GM23338 (cell line): ENCODE results near the gene UQCC3. TPM values are rescaled to one million over a fixed set of nuclear protein-coding genes. Genes with fewer than 3 reads are reported as not detected.

Experiments
- ATAC-seq: fragments of 200-7000 bp; cut with Tn5 transposase; 3 replicates; pipeline ENCODE4 v1.9.1; 2020
- DNase-seq: peaks from one replicate; pipeline ENCODE4 v3.0.0-alpha.2; 2015; ENCODE audit warnings: low spot score
- H2AFZ ChIP-seq: fragments of 200-600 bp; sonication (generic); 2 replicates; pipeline ENCODE4 v1.8.0; 2016; ENCODE audit warnings: antibody characterized with exemption, mild to moderate bottlenecking, moderate library complexity
- H3F3A ChIP-seq: fragments of 200-600 bp; sonication (generic); replicated peaks from 2 replicates; pipeline ENCODE4 v1.8.0; 2017; ENCODE audit warnings: antibody characterized with exemption, mixed run types, low read depth
- H3K27ac ChIP-seq: fragments of 200-600 bp; sonication (generic); 2 replicates; pipeline ENCODE4 v1.6.1; 2016; ENCODE audit warnings: low read depth
- H3K27me3 ChIP-seq: fragments of 200-600 bp; sonication (generic); 2 replicates; pipeline ENCODE4 v1.8.0; 2016; ENCODE audit warnings: mild to moderate bottlenecking, mixed run types, moderate library complexity; ENCODE audit not compliant: insufficient read depth
- H3K36me3 ChIP-seq: fragments of 200-600 bp; sonication (generic); 2 replicates; pipeline ENCODE4 v1.8.0; 2016; ENCODE audit warnings: mild to moderate bottlenecking; ENCODE audit not compliant: insufficient read depth
- H3K4me1 ChIP-seq: fragments of 200-600 bp; sonication (generic); 2 replicates; pipeline ENCODE4 v1.8.0; 2016; ENCODE audit warnings: mild to moderate bottlenecking, moderate library complexity; ENCODE audit not compliant: insufficient read depth
- H3K4me2 ChIP-seq: fragments of 200-600 bp; sonication (generic); 2 replicates; pipeline ENCODE4 v1.7.1; 2017; ENCODE audit warnings: mixed run types
- H3K4me3 ChIP-seq: fragments of 200-600 bp; sonication (generic); 2 replicates; pipeline ENCODE4 v1.6.1; 2016; ENCODE audit warnings: mixed run types
- H3K79me2 ChIP-seq: fragments of 200-600 bp; sonication (generic); replicated peaks from 2 replicates; pipeline ENCODE4 v1.8.0; 2017; ENCODE audit warnings: mild to moderate bottlenecking; ENCODE audit not compliant: insufficient read depth
- H3K9me2 ChIP-seq: fragments of 200-600 bp; sonication (generic); 2 replicates; pipeline ENCODE4 v1.8.0; 2017; ENCODE audit not compliant: insufficient read depth
- H4K20me1 ChIP-seq: fragments of 200-600 bp; sonication (generic); replicated peaks from 2 replicates; pipeline ENCODE4 v1.8.0; 2017; ENCODE audit warnings: mild to moderate bottlenecking; ENCODE audit not compliant: insufficient read depth
- H3K27ac Mint-ChIP-seq: 2 replicates; pipeline ENCODE4 v1.8.0; 2020; ENCODE audit warnings: inconsistent platforms, mild to moderate bottlenecking, moderate library complexity, mixed read lengths
- H3K27me3 Mint-ChIP-seq: 3 replicates; pipeline ENCODE4 v1.8.0; 2022; ENCODE audit warnings: low read depth, mild to moderate bottlenecking, moderate library complexity, mixed read lengths, inconsistent platforms; ENCODE audit not compliant: insufficient read depth, poor library complexity
- H3K36me3 Mint-ChIP-seq: 3 replicates; pipeline ENCODE4 v1.8.0; 2021; ENCODE audit warnings: low read depth, mild to moderate bottlenecking, inconsistent platforms, moderate library complexity, mixed read lengths
- H3K4me1 Mint-ChIP-seq: 3 replicates; pipeline ENCODE4 v1.8.0; 2020; ENCODE audit warnings: mild to moderate bottlenecking, inconsistent platforms, mixed read lengths
- H3K4me3 Mint-ChIP-seq: 3 replicates; pipeline ENCODE4 v1.8.0; 2021; ENCODE audit warnings: moderate library complexity, mild to moderate bottlenecking, inconsistent platforms, mixed read lengths
- H3K9me3 Mint-ChIP-seq: 3 replicates; pipeline ENCODE4 v1.8.0; 2020; ENCODE audit warnings: moderate library complexity, mild to moderate bottlenecking, inconsistent platforms, mixed read lengths
- CREB1 ChIP-seq: fragments of 250-450 bp; sonication (Bioruptor Pico); IDR thresholded peaks from 2 replicates; pipeline ENCODE4 v1.5.0; 2020; ENCODE audit warnings: low read depth, mild to moderate bottlenecking, moderate library complexity
- POLR2AphosphoS5 ChIP-seq: IDR thresholded peaks from 2 replicates; pipeline ENCODE4 v1.6.1; 2016; ENCODE audit warnings: antibody characterized with exemption, low read depth
- polyA plus RNA-seq: library from polyadenylated mRNA; unstranded; fragments of >200 nt; fragmentation: Nextera tagmentation; extraction: Ambion mirVana; gene quantifications from 2 replicates; pipeline ENCODE4 v1.2.1, GENCODE V29; 2016
- total RNA-seq: library from RNA; depleted of rRNA; stranded (reverse); fragments of >200 nt; shearing (Covaris generic); gene quantifications from 2 replicates; pipeline ENCODE4 v1.2.3, GENCODE V29; 2014
- TF ChIP-seq, protein P1 (sequence below): IDR thresholded peaks from 2 replicates; pipeline ENCODE4 v1.6.1; 2016; ENCODE audit warnings: antibody characterized with exemption
- TF ChIP-seq, protein P2 (sequence below), 2 experiments: fragments of 200-600 bp in 1 of 2; sonication (generic) in 1 of 2; conservative IDR thresholded peaks; 2 replicates each; pipeline versions ENCODE4 v1.5.1 to v1.6.1; 2016 to 2017; ENCODE audit warnings: antibody characterized with exemption in 2 of 2, low read depth in 2 of 2, mild to moderate bottlenecking in 2 of 2, moderate library complexity in 1 of 2

Gene UQCC3
- total and polyA plus RNA-seq, 2 experiments from 2014 or later = 13.0 to 54.7 TPM

GRCh38 chr11:62678770-62679696, 7.6 kb downstream of the UQCC3 start, which contains the start of gene UBXN1:
Gene UBXN1, minus strand, starts transcription at chr11:62679073. Its CDS starts 150 bp downstream, at chr11:62678923.
- peaks cover 7% of the 10 kb centered on the region for H3K27me3 Mint-ChIP-seq
- no peaks in the 10 kb centered on the region for H3K36me3 ChIP-seq
- H3K79me2 ChIP-seq = peaks cover 17% of the 10 kb centered on the region
- H2AFZ ChIP-seq = peak within 1 kb of the TSS; percentile 87
- no peaks in the 10 kb centered on the region for H4K20me1 ChIP-seq
- H3K4me1 Mint-ChIP-seq = peaks cover 20% of the 10 kb centered on the region
- peaks cover 34% of the 10 kb centered on the region for H3K36me3 Mint-ChIP-seq
- peak within 1 kb of the TSS; percentile 98 for H3K4me2 ChIP-seq
- peak within 1 kb of the TSS; percentile 99 for H3K4me3 ChIP-seq
- H3K27ac Mint-ChIP-seq = peak within 1 kb of the TSS; percentile 95
- peaks cover 22% of the 10 kb centered on the region for H3F3A ChIP-seq
- no peaks in the 10 kb centered on the region for H3K9me2 ChIP-seq
- H3K9me3 Mint-ChIP-seq = no peaks in the 10 kb centered on the region
- H3K27me3 ChIP-seq = no peaks in the 10 kb centered on the region
- peak; percentile 92 for DNase-seq
- TF ChIP-seq POLR2AphosphoS5 (peak; percentile 77), CREB1 (CRISPR knock-in tag) (peak; percentile 34; the same call in 1 of the 2 replicates)
- TF ChIP-seq, protein P1, sequence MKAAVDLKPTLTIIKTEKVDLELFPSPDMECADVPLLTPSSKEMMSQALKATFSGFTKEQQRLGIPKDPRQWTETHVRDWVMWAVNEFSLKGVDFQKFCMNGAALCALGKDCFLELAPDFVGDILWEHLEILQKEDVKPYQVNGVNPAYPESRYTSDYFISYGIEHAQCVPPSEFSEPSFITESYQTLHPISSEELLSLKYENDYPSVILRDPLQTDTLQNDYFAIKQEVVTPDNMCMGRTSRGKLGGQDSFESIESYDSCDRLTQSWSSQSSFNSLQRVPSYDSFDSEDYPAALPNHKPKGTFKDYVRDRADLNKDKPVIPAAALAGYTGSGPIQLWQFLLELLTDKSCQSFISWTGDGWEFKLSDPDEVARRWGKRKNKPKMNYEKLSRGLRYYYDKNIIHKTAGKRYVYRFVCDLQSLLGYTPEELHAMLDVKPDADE = peak; percentile 83; the same call in 1 of the 2 replicates
- TF ChIP-seq, protein P2, sequence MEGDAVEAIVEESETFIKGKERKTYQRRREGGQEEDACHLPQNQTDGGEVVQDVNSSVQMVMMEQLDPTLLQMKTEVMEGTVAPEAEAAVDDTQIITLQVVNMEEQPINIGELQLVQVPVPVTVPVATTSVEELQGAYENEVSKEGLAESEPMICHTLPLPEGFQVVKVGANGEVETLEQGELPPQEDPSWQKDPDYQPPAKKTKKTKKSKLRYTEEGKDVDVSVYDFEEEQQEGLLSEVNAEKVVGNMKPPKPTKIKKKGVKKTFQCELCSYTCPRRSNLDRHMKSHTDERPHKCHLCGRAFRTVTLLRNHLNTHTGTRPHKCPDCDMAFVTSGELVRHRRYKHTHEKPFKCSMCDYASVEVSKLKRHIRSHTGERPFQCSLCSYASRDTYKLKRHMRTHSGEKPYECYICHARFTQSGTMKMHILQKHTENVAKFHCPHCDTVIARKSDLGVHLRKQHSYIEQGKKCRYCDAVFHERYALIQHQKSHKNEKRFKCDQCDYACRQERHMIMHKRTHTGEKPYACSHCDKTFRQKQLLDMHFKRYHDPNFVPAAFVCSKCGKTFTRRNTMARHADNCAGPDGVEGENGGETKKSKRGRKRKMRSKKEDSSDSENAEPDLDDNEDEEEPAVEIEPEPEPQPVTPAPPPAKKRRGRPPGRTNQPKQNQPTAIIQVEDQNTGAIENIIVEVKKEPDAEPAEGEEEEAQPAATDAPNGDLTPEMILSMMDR (conservative IDR thresholded peaks at IDR 0.05; ENCODE audit: low read depth in 2 of 2) = no peak
- H3K4me3 Mint-ChIP-seq = peak within 1 kb of the TSS; percentile 80
- peak within 1 kb of the TSS; percentile 69 for H3K27ac ChIP-seq
- peak; percentile 89 for ATAC-seq
- H3K4me1 ChIP-seq = peaks cover 11% of the 10 kb centered on the region

- Histone ChIP-seq H3K27me3 (no peaks in the 10 kb centered on the region), H3K36me3 (no peaks in the 10 kb centered on the region), H3K79me2 (peaks cover 14% of the 10 kb centered on the region), H3K4me3 (no peak overlapping the region), H3K4me1 (peaks cover 11% of the 10 kb centered on the region), H4K20me1 (no peaks in the 10 kb centered on the region), H3F3A (peaks cover 22% of the 10 kb centered on the region), H2AFZ (peak overlapping the region; percentile 73), H3K9me2 (no peaks in the 10 kb centered on the region), H3K4me2 (no peak overlapping the region), H3K27ac (0 out of 2 replicates have a peak overlapping the region, but pooled peaks have one; percentile 1)
- Mint-ChIP-seq H3K4me3 (no peak overlapping the region), H3K27ac (peak overlapping the region; percentile 74), H3K36me3 (peaks cover 23% of the 10 kb centered on the region), H3K27me3 (peaks cover 5% of the 10 kb centered on the region), H3K9me3 (no peaks in the 10 kb centered on the region), H3K4me1 (peaks cover 20% of the 10 kb centered on the region)
- DNase-seq = peak; percentile 49
- ATAC-seq = peak; percentile 51
- TF ChIP-seq, protein P2 (conservative IDR thresholded peaks at IDR 0.05; ENCODE audit: low read depth in 2 of 2) = peak; percentile 28 to 50; a peak in 2 of 4 replicates
- TF ChIP-seq POLR2AphosphoS5 = no peak
Measured at GRCh38 chr11:62680825-62681240, 9.4 kb downstream of the UQCC3 start.
